ENCODE data around the gene CDH8. TPM values are rescaled to one million over a fixed set of nuclear protein-coding genes. Genes with fewer than 3 reads are reported as not detected.

CDH8 gene
- total and polyA plus RNA-seq, 4 donors: 0.09 TPM; not detected in 3

DNA sequence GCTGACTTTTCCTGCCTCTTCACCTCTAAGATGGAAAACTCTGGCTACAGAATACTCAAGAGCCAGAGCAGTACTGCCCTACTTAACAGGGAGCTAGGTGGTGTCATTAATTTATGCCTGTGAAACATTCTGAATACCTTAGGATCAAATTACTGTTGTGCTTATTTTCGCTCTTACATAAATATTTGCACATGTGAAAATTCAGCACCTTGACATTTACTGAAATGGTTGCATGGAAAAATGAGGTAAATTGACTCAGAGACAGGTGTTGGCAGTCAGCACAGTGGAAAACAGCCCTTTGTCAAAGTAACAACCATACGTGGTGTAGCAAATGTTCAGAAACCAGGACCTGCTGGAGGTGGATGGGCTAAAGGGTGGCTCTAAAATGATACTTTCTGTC lies 193.6 kb downstream of the CDH8 start:
- H3K4me3 ChIP-seq (ENCODE audit: low read depth in 1 of 3, low read length in 3 of 3): no peak overlapping the region
- 71% methylated on average over 2 of the region's 2 CpGs for WGBS
- TF ChIP-seq, protein P1, sequence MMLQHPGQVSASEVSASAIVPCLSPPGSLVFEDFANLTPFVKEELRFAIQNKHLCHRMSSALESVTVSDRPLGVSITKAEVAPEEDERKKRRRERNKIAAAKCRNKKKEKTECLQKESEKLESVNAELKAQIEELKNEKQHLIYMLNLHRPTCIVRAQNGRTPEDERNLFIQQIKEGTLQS (IDR thresholded peaks at IDR 0.05): no peak
- TF ChIP-seq EGR1 (IDR thresholded peaks at IDR 0.05; ENCODE audit: low read depth in 2 of 2): no peak
- no peak for TF ChIP-seq NR2F2 (IDR thresholded peaks at IDR 0.05)
- TF ChIP-seq FOXA1 (IDR thresholded peaks at IDR 0.05): no peak
- no peak for TF ChIP-seq JUND (IDR thresholded peaks at IDR 0.05)
- no peak for TF ChIP-seq RAD21 (IDR thresholded peaks at IDR 0.05)
- TF ChIP-seq YY1 (IDR thresholded peaks at IDR 0.05): no peak
- TF ChIP-seq, protein P2, sequence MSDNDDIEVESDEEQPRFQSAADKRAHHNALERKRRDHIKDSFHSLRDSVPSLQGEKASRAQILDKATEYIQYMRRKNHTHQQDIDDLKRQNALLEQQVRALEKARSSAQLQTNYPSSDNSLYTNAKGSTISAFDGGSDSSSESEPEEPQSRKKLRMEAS (IDR thresholded peaks at IDR 0.05): no peak
- no peak for TF ChIP-seq HNF4G (IDR thresholded peaks at IDR 0.05)
- TF ChIP-seq, protein P3, sequence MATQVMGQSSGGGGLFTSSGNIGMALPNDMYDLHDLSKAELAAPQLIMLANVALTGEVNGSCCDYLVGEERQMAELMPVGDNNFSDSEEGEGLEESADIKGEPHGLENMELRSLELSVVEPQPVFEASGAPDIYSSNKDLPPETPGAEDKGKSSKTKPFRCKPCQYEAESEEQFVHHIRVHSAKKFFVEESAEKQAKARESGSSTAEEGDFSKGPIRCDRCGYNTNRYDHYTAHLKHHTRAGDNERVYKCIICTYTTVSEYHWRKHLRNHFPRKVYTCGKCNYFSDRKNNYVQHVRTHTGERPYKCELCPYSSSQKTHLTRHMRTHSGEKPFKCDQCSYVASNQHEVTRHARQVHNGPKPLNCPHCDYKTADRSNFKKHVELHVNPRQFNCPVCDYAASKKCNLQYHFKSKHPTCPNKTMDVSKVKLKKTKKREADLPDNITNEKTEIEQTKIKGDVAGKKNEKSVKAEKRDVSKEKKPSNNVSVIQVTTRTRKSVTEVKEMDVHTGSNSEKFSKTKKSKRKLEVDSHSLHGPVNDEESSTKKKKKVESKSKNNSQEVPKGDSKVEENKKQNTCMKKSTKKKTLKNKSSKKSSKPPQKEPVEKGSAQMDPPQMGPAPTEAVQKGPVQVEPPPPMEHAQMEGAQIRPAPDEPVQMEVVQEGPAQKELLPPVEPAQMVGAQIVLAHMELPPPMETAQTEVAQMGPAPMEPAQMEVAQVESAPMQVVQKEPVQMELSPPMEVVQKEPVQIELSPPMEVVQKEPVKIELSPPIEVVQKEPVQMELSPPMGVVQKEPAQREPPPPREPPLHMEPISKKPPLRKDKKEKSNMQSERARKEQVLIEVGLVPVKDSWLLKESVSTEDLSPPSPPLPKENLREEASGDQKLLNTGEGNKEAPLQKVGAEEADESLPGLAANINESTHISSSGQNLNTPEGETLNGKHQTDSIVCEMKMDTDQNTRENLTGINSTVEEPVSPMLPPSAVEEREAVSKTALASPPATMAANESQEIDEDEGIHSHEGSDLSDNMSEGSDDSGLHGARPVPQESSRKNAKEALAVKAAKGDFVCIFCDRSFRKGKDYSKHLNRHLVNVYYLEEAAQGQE (IDR thresholded peaks at IDR 0.05): no peak
- TF ChIP-seq HNF4A (conservative IDR thresholded peaks at IDR 0.05): no peak
- no peak for TF ChIP-seq FOXA2 (IDR thresholded peaks at IDR 0.05)
- TF ChIP-seq, protein P4, sequence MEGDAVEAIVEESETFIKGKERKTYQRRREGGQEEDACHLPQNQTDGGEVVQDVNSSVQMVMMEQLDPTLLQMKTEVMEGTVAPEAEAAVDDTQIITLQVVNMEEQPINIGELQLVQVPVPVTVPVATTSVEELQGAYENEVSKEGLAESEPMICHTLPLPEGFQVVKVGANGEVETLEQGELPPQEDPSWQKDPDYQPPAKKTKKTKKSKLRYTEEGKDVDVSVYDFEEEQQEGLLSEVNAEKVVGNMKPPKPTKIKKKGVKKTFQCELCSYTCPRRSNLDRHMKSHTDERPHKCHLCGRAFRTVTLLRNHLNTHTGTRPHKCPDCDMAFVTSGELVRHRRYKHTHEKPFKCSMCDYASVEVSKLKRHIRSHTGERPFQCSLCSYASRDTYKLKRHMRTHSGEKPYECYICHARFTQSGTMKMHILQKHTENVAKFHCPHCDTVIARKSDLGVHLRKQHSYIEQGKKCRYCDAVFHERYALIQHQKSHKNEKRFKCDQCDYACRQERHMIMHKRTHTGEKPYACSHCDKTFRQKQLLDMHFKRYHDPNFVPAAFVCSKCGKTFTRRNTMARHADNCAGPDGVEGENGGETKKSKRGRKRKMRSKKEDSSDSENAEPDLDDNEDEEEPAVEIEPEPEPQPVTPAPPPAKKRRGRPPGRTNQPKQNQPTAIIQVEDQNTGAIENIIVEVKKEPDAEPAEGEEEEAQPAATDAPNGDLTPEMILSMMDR (IDR thresholded peaks at IDR 0.05; ENCODE audit: low read depth, low read length, missing input control): no peak
- TF ChIP-seq SP1 (IDR thresholded peaks at IDR 0.05): no peak
- TF ChIP-seq TAF1 (conservative IDR thresholded peaks at IDR 0.05): no peak
- TF ChIP-seq GABPA (IDR thresholded peaks at IDR 0.05 in 1 of 2, conservative IDR thresholded peaks at IDR 0.05 in 1 of 2): no peak
- TF ChIP-seq, protein P5, sequence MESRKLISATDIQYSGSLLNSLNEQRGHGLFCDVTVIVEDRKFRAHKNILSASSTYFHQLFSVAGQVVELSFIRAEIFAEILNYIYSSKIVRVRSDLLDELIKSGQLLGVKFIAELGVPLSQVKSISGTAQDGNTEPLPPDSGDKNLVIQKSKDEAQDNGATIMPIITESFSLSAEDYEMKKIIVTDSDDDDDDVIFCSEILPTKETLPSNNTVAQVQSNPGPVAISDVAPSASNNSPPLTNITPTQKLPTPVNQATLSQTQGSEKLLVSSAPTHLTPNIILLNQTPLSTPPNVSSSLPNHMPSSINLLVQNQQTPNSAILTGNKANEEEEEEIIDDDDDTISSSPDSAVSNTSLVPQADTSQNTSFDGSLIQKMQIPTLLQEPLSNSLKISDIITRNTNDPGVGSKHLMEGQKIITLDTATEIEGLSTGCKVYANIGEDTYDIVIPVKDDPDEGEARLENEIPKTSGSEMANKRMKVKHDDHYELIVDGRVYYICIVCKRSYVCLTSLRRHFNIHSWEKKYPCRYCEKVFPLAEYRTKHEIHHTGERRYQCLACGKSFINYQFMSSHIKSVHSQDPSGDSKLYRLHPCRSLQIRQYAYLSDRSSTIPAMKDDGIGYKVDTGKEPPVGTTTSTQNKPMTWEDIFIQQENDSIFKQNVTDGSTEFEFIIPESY (IDR thresholded peaks at IDR 0.05): no peak
- no peak for TF ChIP-seq RXRA (IDR thresholded peaks at IDR 0.05)
- H3K27ac ChIP-seq (ENCODE audit: low read depth in 1 of 2, low read length in 2 of 2): no peak overlapping the region
- peaks cover 0 to 2% (median 0%) of the 10 kb centered on the region in 4 donors for H3K9me3 ChIP-seq (ENCODE audit: control insufficient read depth in 4 of 4, low read length in 3 of 4)
- no peaks in the 10 kb centered on the region for H3K4me1 ChIP-seq (ENCODE audit: control insufficient read depth in 4 of 4, insufficient read depth in 4 of 4, low read length in 3 of 4)
- H3K9ac ChIP-seq (ENCODE audit: low read depth in 1 of 2, low read length in 2 of 2): no peak overlapping the region
- H3K27me3 ChIP-seq (ENCODE audit: control insufficient read depth in 4 of 4, insufficient read depth in 4 of 4, low read length in 3 of 4): no peaks in the 10 kb centered on the region
- H3K36me3 ChIP-seq (ENCODE audit: control insufficient read depth in 4 of 4, insufficient read depth in 3 of 4, low read depth in 1 of 4, low read length in 3 of 4): no peaks in the 10 kb centered on the region
- no peak for DNase-seq (ENCODE audit: low spot score)
